Mesenteric fat pad (tissue), 1 donor: ENCODE results near the gene LRRFIP1. TPM values are rescaled to one million over a fixed set of nuclear protein-coding genes. Genes with fewer than 3 reads are reported as not detected.
"Not testable (repeated sequence)": the region's sequence is repeated elsewhere in the genome, so short reads cannot be mapped to it uniquely, and the experiment has no call there.

ENCODE experiments used
- DNase-seq: peaks from one replicate; pipeline ENCODE4 v3.0.0-alpha.2; 2020; ENCODE audit warnings: low spot score
- long read RNA-seq: library from polyadenylated mRNA; unstranded; transcript quantifications from one replicate; pipeline ENCODE4 v2.0.0, GENCODE V29; 2020
- total RNA-seq: library from RNA; stranded (reverse); fragmentation: NEBNext Ultra II Directional; extraction: Animal tissue kit (Norgen Biotek cat#: 25700); gene quantifications from one replicate; pipeline ENCODE4 v1.2.1, GENCODE V29; 2021
- donor health status: DM: yes; HTN: yes; CAD: no.

LRRFIP1 gene, protein sequence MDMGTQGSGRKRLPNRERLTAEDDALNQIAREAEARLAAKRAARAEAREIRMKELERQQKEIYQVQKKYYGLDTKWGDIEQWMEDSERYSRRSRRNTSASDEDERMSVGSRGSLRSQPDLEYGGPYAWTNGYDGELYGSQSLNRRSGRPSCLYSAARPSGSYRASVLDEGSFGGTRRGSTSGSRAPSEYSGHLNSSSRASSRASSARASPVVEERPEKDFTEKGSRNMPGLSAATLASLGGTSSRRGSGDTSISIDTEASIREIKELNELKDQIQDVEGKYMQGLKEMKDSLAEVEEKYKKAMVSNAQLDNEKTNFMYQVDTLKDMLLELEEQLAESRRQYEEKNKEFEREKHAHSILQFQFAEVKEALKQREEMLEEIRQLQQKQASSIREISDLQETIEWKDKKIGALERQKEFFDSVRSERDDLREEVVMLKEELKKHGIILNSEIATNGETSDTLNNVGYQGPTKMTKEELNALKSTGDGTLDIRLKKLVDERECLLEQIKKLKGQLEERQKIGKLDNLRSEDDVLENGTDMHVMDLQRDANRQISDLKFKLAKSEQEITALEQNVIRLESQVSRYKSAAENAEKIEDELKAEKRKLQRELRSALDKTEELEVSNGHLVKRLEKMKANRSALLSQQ
- total RNA-seq: 144 TPM
- long read RNA-seq, full-length matches to known transcripts: 55 of 221 reads
- long read RNA-seq, partial matches to known transcripts: 29 of 221 reads
- long read RNA-seq, other reads (novel, unspliced or antisense): 137 of 221 reads

DNA sequence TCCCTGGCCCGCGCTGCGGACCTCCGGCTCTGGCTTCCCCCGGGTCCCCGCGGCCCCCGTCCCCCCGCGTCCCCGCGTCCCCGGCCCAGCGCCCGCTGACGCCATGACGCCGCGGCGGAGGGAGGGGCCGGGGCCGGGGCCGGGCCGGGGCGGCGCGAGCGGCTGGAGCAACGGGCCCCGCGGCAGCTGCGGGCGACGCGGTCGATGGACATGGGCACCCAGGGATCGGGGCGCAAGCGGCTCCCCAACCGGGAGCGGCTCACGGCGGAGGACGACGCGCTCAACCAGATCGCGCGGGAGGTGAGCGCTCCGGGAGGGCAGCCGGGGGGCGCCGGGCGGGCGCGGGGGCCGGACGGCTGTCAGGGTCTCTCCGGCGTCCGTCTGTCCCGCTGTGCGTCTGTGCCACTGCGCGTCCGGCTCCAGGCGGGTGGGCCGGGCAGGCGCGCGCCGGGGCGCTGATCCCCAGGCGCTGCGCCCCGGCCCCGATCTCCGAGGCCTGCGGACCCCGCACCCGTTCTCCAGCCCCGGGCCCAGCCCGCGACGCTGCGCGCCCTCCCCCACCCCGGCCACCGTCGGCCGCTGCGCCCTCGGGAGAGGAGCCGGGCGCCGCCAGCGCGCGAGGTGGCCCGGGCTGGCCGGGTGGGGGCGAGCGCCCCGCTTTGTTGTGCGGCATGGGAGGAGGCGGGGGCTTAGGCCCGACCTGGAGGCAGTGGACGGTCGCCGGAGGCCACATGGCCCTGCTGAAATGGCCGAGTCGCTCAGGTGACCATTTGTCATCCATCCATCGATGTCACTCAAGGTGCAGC lies at the start of gene LRRFIP1:
Gene LRRFIP1, plus strand, starts transcription at position 147 of the 806 bp plus-strand sequence. Its CDS starts 58 bp downstream, at position 205.
- no peak for DNase-seq

DNA sequence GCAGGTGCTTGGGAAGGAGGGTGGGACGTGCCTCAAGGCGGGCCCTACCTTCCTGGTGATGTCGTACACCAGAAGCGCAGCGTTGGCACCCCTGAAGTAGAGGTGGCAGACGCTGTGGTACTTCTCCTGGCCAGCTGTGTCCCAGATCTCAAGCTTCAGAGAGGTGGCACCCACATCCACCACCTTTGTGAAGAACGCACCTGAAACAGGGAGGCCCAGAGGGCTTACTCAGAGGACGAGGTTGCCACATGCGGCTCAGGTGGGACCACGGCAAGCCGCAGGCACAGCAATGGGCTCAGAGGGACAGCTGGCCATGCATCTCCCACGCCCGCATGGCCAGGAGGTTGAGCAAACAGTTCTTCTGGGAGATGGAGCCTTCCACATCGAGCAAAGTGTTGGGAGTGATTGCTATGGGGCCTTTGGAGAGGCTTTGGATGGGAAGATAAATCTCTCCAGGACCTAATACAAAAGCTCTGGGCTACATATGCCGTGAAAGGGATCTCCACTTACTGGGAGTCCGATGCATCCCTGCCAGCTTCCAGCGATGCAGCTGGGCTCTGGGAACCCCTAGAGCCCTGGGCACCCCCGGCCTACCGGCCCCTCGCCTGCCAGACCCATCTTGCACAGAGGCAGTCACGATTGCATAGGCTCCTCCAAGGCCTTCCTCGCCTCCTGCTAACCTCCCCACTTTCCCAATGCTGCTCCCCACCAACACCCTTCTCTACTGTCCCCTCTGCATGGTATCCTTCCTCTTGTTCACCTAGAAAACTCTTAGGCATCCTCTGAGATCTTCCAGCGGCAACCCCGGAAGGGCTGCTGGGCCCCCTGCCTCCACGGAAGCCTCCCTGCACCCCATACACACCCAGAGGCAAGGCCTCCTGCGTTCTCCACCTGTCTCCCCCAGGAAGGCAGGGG lies 49.2 kb upstream of the LRRFIP1 start:
- no peak for DNase-seq

DNA sequence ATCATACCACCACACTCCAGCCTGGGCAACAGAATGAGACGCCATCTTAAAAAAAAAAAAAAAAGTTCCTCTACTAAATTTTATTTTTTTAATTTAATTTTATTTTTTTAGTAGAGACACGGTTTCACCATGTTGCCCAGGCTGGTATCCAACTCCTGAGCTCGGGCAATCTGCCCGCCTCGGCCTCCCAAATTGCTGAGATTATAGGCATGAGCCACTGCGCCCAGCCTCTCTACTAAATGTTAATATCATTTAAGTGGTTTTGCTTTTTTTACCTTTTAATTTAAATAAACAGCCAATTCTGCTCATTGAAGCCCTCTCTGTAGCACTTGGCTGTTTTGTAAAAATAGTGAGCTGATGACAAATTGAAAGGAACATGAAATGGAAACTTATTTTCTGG lies 46.1 kb upstream of the LRRFIP1 start:
- DNase-seq: no peak

DNA sequence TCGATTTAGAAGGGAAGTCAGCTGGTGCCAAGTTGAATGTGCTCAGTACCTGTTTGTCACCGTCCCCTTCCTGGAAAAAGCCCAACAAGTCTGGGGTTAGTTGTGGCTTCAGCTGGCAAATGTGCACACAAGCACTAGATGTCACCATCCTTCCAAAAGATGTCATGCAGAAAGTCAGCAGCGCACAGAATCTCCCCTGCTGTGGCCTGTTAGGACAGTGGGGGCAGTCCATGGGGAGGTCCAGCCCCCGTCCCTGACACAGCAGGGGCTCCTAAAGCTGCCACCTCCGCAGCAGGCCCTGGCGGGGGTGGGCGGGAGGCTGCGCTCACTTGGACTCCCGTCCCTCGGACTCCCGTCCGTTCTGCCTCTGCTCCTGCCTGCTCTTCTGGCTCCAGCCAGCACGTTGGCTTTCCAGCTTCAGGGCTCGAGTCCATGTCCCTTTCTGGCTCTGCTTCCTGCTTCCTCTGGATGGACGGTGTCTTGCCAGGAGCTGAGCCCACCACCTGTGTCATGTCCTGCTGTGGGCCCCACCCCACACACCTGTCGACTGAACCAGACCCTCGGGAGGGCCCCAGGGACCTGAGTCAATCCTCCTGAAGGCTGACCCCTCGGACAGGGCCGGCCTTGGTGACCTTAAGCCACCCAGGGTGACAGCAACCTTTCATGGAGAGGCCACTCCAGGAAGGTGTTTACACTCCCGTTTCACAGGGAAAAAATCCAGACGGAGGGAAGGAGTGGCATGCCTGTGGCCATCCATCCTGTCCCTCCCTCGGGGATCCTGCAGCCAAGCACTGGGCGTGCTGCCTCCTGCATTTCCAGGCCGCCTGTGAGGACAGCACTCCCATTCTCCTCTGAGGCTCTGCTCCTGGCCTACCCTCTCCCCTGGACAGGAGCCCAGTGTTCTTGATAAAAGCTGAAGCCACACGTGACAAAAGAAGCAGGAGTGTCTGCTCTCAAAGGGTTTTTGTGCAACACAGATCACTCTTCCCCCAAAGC lies 45.3 kb upstream of the LRRFIP1 start:
- no peak for DNase-seq

DNA sequence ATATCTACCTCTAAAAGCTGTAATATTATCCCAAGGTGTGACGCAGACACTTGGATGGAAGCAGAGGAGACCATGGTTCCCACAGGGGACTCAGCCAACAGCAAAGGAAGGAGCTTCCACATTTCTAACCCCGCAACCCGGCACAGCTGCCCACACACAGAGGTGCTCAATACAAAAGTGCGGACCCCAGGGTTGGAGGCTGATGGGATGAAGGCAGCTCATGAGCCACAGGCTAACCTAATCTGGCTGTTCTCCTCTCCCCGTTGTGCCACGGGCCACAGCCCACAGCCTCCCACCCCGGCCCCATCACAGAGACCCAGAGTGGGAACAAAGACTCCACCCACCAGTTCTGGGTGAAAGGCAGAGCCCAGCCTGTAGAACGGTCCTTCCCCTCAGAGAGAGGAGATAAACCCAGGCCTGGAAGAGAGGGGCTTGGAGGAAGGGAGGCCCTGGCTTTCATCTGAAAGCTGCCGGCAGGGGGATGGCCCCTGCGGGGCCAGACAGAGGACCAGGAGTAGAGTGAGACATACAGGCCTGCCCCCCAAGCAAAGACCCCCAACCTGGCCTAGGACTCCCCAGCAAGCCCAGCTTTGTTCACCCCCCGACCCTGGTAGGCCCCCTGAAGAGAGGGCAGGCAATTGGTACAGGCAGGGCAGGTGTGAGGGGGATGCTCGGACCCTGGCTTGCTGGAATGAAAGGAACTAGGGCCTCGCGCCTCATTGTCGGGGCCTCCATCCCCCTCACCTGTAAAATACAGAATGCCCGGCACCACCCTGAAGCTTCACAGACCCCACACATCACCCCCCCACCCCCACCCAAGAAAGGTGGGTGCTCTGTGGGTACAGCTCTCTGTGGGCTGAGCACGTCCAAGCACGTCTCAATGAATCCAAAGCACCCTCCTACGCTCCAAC lies 43.7 kb upstream of the LRRFIP1 start:
- no peak for DNase-seq

DNA sequence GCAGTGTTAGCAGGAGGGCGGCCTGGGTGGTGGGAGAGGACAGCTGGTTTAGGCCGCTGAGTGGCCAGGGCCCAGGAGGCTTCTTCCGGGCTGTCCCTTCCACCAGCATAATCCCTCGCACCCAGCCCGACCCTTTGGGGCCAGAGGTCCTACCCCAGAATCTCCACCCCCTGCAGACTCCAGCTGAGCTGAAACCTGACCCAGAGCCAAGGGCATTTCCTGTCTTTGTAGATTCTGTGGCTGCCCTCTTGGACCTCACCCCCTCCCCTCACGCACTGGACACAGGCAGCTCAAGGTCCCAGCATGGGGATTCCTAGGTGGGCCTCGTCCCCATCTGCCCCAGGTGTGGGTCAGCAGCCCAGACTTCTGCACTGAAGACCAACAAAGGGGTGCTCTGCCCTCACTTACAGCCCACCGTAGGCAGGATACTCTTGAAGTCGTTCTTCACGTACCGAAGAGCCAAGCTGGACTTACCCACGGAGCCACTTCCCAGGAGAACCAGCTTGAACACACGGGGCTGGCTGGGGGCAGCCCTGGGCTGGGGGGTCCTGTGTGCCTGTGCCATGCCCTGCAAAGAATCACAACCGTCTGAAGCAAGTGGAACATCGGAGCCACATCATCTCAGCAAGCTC lies 41.7 kb upstream of the LRRFIP1 start:
- no peak for DNase-seq

DNA sequence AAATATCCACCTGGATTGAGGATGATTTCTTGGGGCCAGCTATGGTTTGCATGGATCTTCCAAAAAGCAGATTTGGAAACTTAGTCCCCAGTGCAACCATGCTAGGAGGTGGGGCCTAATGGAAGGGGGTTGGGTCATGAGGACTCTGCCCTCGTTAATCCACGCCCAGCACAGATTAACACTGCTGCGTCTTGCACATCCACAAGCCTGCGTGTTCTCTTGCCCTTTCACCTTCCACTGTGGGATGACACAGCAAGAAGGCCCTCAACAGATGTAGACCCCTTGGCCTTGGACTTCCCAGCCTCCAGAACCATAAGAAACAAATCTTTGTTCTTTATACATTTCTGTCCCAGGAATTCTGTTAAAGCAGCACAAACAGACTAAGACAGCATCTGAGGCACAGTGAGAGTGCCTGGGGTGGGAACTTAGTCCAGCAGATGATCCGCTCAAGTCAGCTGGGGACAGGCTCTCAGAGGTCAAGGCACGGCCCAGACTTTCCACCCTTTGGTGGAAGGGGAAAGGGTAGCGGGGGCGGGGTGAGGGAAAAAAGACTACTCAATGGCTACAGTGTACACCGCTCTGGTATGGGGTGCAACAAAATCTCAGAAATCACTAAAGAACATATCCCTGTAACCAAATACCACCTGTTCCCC lies 39.2 kb upstream of the LRRFIP1 start:
- no peak for DNase-seq

DNA sequence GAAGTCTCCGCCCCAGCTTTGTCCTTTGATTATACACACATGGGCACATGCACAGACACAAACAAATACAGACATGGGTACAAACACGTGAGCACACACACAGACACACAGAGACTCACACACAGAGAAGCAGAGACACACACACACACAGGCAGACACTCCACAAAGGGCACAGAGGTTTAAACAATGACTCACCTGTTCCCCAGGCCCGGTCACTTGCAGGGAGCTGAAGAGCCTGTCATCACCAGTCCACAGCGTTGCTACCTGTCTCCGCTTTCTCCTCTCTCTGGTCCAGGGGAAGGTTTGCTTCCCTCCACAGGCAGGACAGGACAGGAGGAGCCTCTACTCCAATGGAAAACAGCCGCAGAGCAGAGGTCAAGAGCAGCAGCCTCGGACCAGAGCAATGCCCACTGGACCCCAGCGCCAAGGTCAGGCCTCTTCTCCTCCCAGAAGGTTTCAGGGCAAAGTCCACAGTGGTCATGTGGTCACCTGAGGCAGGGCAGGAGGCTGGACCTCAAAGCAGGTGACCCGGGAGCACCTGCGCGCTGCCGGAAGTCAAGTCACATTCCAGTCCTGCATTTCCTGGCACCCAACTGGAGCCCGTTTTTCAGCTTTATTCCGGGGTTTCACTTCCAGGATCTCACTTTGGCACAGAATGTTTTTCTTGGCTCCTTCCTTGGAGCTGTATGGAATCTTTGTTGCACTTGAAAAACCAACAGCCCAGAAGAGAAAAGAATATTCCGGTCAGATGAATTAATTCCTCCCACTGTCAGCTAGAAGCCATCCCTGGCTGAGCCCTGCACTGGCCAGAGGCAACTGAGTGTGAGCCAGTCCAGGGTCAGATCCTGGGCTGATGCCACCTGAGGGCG lies 36.9 kb upstream of the LRRFIP1 start, which contains the start of gene RAB17:
Gene RAB17, minus strand, starts transcription at position 463 of the 869 bp plus-strand sequence. CDS start 4,580 bp downstream, outside the sequence.
- DNase-seq: no peak

DNA sequence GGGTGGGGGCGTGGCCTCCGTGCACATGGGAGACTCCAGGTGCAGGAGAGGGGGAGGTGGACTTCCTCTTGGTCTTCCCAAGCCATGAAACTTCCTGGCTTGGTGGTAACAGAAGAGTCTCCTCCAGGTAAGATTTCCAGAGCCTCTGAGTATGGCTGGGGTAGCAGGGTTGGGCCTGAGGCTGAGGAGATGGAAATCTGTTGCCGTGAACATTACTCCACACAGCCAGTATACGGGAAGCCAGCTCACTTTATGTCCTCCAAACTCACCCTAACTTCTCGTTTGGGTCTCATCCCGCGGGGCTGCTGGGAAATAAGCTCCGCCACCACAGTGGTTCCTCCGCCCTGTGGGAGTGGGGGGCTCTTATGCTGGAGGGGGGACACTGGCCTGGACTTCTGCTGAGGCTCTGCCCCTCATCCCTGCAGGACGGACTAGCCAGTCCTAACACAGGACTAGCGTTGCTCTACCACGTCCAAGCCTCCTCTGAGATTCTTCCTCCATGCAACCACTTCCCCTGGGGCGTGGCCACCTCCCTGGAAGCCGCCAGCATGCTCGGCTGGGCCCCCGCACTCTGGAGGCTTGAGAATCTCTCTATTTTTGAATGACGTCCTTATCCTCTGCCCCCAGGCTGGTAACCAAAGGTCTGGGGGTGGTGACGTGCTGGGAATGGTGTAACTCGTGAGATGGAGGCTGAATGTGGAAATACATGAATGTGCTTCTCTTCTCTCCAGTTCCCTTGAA lies 36.1 kb upstream of the LRRFIP1 start:
- DNase-seq: no peak

DNA sequence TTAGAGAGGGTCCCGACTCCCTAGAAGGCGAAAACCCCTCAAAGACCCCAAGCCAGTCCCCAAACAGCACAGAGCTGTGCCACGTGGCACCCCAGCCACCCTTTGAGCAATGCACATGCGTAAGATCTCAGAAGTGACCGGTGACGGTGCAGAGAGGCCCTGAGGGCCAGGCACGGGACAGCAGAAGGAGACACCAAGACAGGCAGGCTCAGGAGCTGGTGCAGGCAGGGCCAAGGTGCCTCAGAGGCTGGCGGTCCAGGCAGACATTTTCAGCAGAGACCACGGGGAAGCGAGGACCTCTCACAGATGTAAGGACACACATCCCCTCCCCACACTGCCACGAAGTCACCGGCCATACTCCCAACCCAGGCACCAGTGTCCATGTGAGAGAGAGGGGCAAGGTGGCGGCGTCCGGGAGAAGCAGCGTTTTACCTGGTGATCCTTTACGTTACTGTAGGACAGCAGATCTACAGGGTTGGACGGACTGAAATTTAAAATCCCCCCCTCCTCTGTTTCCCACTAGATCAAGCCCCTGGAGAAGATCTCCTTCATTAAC lies 34.9 kb upstream of the LRRFIP1 start:
- DNase-seq: no peak

DNA sequence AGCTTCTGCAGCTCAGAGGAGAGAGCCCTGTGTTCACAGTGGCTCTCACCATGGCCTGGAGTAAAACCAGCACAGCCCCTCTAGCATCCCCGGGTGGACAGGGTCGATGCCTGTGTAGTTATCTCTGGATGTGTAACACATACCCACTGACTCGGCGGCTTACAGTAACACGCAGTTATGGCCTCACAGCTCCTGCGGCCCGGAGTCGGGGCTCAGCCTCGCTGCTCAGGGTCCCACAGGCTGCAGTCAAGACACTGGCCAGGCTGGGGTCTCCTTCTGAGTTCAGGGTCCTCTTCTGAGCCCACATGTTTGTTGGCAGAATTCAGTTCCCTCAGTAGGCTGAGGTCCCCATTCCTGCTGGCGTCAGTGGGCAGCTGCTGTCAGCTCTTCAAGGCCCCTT lies 34.4 kb upstream of the LRRFIP1 start:
- DNase-seq: no peak

DNA sequence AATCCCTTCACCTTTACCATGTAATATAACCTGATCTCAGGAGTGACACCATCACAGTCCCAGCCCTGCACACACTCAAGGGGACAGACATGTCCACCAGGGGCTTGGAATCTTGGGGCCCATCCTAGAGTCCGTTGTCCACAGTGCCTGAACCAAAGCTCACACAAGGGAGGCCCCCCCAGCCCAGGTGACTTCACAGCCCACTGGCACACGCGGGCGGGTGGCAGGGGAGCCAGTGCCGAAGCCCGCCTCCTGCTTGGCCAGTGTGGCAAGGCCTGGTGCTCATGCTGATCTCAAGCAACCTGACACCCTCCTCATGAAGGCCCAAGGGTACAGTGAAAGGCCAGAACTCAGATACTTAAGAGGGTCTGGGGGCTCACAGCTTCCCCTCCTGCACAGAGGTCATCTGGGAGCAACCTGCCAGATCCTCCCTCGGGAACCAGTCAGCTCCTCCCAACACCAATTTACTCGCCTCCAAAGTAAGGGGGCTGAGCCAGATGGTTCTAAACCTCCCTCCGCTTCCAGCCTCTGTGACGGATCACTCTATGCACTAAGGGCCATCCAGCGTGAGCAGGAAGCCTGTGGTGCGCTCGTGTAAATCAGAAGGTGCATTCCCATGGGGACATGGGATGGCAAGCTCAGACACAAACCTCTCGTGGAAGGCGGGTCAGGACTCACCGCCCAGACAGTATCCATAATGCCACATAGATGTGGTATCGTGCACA lies 33.6 kb upstream of the LRRFIP1 start:
- no peak for DNase-seq

DNA sequence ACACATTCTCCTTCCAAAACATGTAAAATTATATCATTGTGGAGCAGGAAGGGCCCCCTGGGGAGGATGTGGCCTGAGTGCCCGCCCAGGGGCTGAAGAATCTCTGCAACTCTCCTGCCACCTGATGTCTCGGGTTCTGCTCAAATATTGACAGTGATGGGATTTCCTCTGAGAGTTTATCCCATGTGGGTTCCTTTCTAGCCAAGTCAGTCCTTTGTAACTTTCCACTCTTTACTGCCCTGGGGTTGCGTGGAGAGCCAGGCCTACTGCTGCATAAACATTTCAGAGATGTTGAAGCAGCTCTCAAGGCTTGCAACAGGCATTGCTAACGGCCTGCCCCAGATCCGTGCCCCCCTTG lies 32.9 kb upstream of the LRRFIP1 start:
- no peak for DNase-seq

DNA sequence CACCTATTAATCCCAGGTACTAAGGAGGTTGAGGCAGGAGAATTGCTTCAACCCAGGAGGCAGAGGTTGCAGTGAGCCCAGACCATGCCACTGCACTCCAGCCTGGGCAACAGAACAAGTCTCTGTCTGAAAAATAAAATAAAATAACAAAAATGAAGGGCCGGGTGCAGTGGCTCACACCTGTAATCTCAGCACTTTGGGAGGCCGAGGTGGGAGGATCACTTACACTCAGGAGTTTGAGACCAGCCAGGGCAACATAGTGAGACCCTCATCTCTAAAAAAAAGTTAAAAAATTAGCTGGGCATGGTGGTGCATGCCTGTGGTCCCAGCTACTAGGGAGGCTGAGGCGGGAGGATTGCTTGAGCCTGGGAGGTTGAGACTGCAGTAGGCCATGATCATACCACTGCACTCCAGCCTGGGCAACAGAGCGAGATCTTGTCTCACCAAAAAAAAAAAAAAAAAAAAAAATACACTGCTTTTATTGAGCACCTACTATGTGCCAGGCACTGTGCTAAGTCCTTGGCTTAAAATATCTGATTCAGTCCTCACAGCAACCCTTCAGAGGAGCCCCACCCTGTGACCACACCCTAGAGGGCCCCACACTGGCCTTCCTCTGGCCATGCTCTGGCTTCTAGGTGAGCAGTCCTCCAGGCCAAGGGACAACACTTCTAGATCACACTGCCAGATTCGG lies 31.4 kb upstream of the LRRFIP1 start:
- not testable (repeated sequence) for DNase-seq
